Anterior cingulate cortex (tissue), 58 donors: Measurements from ENCODE around the gene TMEM190.
"Not testable (repeated sequence)": the region's sequence is repeated elsewhere in the genome, so short reads cannot be mapped to it uniquely, and the experiment has no call there.

Experiments
- DNase-seq, 58 donors: peaks; one replicate each; lab custom pipeline; 2025; lab: John Stamatoyannopoulos, UW

The TMEM190 gene

GRCh38 chr19:55376241-55376933, at the start of gene TMEM190:
TMEM190 (plus strand) TSS chr19:55376826; CDS start chr19:55376854, 28 bp downstream.
- no peak for DNase-seq

- DNase-seq = not testable (repeated sequence)
Observed at GRCh38 chr19:55328774-55329318, 47.8 kb upstream of the TMEM190 start.

- DNase-seq = not testable (repeated sequence)
Observed at GRCh38 chr19:55329791-55330190, 46.8 kb upstream of the TMEM190 start.

GRCh38 chr19:55333870-55334269, 42.8 kb upstream of the TMEM190 start:
- no peak for DNase-seq

- DNase-seq = no peak
Observed at GRCh38 chr19:55336101-55336500, 40.5 kb upstream of the TMEM190 start.

GRCh38 chr19:55339105-55339888, 37.3 kb upstream of the TMEM190 start, which contains the start of gene KMT5C:
KMT5C (plus strand) TSS chr19:55339876; CDS start chr19:55341937, 2,061 bp downstream.
- DNase-seq = peak; percentile 98 to 100 (median 100)

GRCh38 chr19:55339889-55340783, 36.5 kb upstream of the TMEM190 start:
- DNase-seq = peak in 6 of 58 donors; percentile 38 to 65 (median 48)

- DNase-seq = peak in 9 of 58 donors; percentile 9 to 38 (median 21)
Observed at GRCh38 chr19:55340784-55341147, 35.9 kb upstream of the TMEM190 start.

GRCh38 chr19:55341171-55341588, 35.4 kb upstream of the TMEM190 start:
- peak in 34 of 58 donors; percentile 4 to 68 (median 21) for DNase-seq

GRCh38 chr19:55341595-55342531, 34.8 kb upstream of the TMEM190 start:
- DNase-seq = no peak

GRCh38 chr19:55344444-55344843, 32.2 kb upstream of the TMEM190 start:
- peak in 45 of 58 donors; percentile 4 to 75 (median 40) for DNase-seq

- no peak for DNase-seq
Observed at GRCh38 chr19:55345101-55345817, 31.4 kb upstream of the TMEM190 start.

- DNase-seq = peak in 2 of 58 donors; percentile 30 to 46
Observed at GRCh38 chr19:55345818-55346724, 30.6 kb upstream of the TMEM190 start.

GRCh38 chr19:55346725-55347441, 29.7 kb upstream of the TMEM190 start:
- no peak for DNase-seq

- DNase-seq = no peak
Observed at GRCh38 chr19:55347442-55348009, 29.1 kb upstream of the TMEM190 start.

GRCh38 chr19:55348317-55349034, 28.1 kb upstream of the TMEM190 start:
- no peak for DNase-seq
